ENCODE measurements around the gene FAM131B.

GRCh38 chr7:143362131-143363015, at the start of gene FAM131B:
- TF ChIP-seq POLR2AphosphoS5 (IDR thresholded peaks at IDR 0.05; ENCODE audit: low read depth, low read length) (no peak), POLR2A (IDR thresholded peaks at IDR 0.05; ENCODE audit: low read depth, low read length) (no peak)
